ENCODE data around the gene RCL1. TPM values are rescaled to one million over a fixed set of nuclear protein-coding genes. Genes with fewer than 3 reads are reported as not detected.

RCL1 gene
- total RNA-seq, 1 experiment from 2014 or later = 34.4 TPM

GRCh38 chr9:4756420-4756819 is 36.3 kb upstream of the RCL1 start:
- WGBS (ENCODE audit: extremely low coverage, insufficient read length, low lambda C conversion rate) = no CpG with 5 or more reads among the region's 4 CpGs
- Histone ChIP-seq H4K8ac (replicated peaks; ENCODE audit: insufficient read length, low read depth, low read length) (no peak overlapping the region), H3K56ac (ENCODE audit: insufficient read length, low read depth, low read length) (no peak overlapping the region), H4K5ac (ENCODE audit: insufficient read length, low read depth, low read length) (no peak overlapping the region), H3K4me2 (ENCODE audit: insufficient read depth, insufficient read length, low read length) (no peak overlapping the region), H2AFZ (ENCODE audit: low read length) (no peak overlapping the region), H3K9me3 (ENCODE audit: control insufficient read depth, low read depth, low read length) (no peaks in the 10 kb centered on the region), H3K79me2 (ENCODE audit: insufficient read depth, low read length) (no peaks in the 10 kb centered on the region), H2BK12ac (ENCODE audit: insufficient read length, low read depth, low read length) (no peak overlapping the region), H3K14ac (ENCODE audit: insufficient read depth, low read length) (no peak overlapping the region), H2BK5ac (ENCODE audit: insufficient read length, low read length) (no peak overlapping the region), H3K18ac (ENCODE audit: insufficient read length, low read depth, low read length) (no peak overlapping the region), H3K4ac (ENCODE audit: low read depth, low read length) (no peak overlapping the region), H3K9ac (ENCODE audit: extremely low read depth, insufficient read length, low read length) (no peak overlapping the region), H3K79me1 (ENCODE audit: insufficient read depth, low read depth, low read length, poor library complexity, severe bottlenecking) (no peaks in the 10 kb centered on the region), H3K27ac (ENCODE audit: insufficient read length, low read depth, low read length) (no peak overlapping the region), H2BK20ac (ENCODE audit: low read depth, low read length, poor library complexity, severe bottlenecking) (no peak overlapping the region), H3K23ac (ENCODE audit: insufficient read length, low read depth, low read length) (no peak overlapping the region), H3K23me2 (ENCODE audit: insufficient read length, low read depth, low read length, poor library complexity, severe bottlenecking) (no peaks in the 10 kb centered on the region), H4K91ac (ENCODE audit: insufficient read length, low read depth, low read length) (no peak overlapping the region), H3T11ph (ENCODE audit: low read length) (no peak overlapping the region), H4K20me1 (ENCODE audit: control insufficient read depth, insufficient read depth, insufficient read length) (no peaks in the 10 kb centered on the region), H2BK15ac (ENCODE audit: low read depth, low read length) (no peak overlapping the region), H3K27me3 (ENCODE audit: insufficient read depth, low read length) (no peaks in the 10 kb centered on the region), H2AK5ac (ENCODE audit: insufficient read length, low read length) (no peak overlapping the region), H3K4me1 (ENCODE audit: insufficient read depth, low read length) (no peaks in the 10 kb centered on the region), H2BK120ac (ENCODE audit: low read depth, low read length, poor library complexity, severe bottlenecking) (no peak overlapping the region)
- Mint-ChIP-seq H3K9me3 (no peaks in the 10 kb centered on the region), H3K4me1 (0 out of 4 replicates have a peak, but pooled peaks cover 0 to 2% of the 10 kb centered on the region in 2 experiments), H3K27me3 (ENCODE audit: low read depth) (peaks cover 1% of the 10 kb centered on the region), H3K36me3 (ENCODE audit: insufficient read depth in 1 of 3, low read depth in 3 of 3) (no peaks in the 10 kb centered on the region), H3K4me3 (no peak overlapping the region), H3K27ac (no peak overlapping the region)
- TF ChIP-seq CTCF (conservative IDR thresholded peaks at IDR 0.05) = no peak
- no peak for DNase-seq
